Fibroblast of lung (primary cell): ENCODE measurements around the gene MAJIN. TPM values are rescaled to one million over a fixed set of nuclear protein-coding genes. Genes with fewer than 3 reads are reported as not detected.
A peak's percentile ranks its signal among the peaks of the same experiment; 100 is the strongest.

Source experiments
- DNase-seq, 2 donors: peaks; one replicate each; pipeline versions ENCODE4 v3.0.0 to v3.0.0-alpha.2; 2010; ENCODE audit warnings: low read depth in 2 of 2
- H2AFZ ChIP-seq: 2 replicates; pipeline ENCODE4 v1.5.1; 2012; ENCODE audit warnings: low read length, control low read depth, inconsistent platforms
- H3K27ac ChIP-seq: 2 replicates; pipeline ENCODE4 v1.5.1; 2011; ENCODE audit warnings: low read length, control low read depth; ENCODE audit not compliant: insufficient read depth
- H3K27me3 ChIP-seq: 2 replicates; pipeline ENCODE4 v1.5.1; 2011; ENCODE audit warnings: mild to moderate bottlenecking, low read length; ENCODE audit not compliant: control insufficient read depth, insufficient read depth
- H3K36me3 ChIP-seq: 2 replicates; pipeline ENCODE4 v1.5.1; 2011; ENCODE audit warnings: low read length; ENCODE audit not compliant: control insufficient read depth, insufficient read depth
- H3K4me1 ChIP-seq: 2 replicates; pipeline ENCODE4 v1.5.1; 2011; ENCODE audit warnings: low read length; ENCODE audit not compliant: control insufficient read depth, insufficient read depth; ENCODE audit errors: extremely low read depth
- H3K4me2 ChIP-seq: 2 replicates; pipeline ENCODE4 v1.5.1; 2011; ENCODE audit warnings: low read length, control low read depth; ENCODE audit not compliant: insufficient read depth; ENCODE audit errors: extremely low read depth
- H3K4me3 ChIP-seq, 4 experiments: fragments of 200-600 bp in 1 of 4; sonication (generic) in 1 of 4; replicated peaks in 1 of 4; 2 replicates each; pipeline ENCODE4 v1.5.1; 2011 to 2016; ENCODE audit warnings: low read length in 4 of 4, low read depth in 3 of 4, mild to moderate bottlenecking in 3 of 4, control low read depth in 2 of 4, inconsistent platforms in 1 of 4, mixed read lengths in 1 of 4; ENCODE audit not compliant: insufficient read depth in 1 of 4; ENCODE audit errors: control extremely low read depth in 1 of 4
- H3K79me2 ChIP-seq: 2 replicates; pipeline ENCODE4 v1.5.1; 2012; ENCODE audit warnings: mild to moderate bottlenecking, low read length, inconsistent platforms; ENCODE audit not compliant: control insufficient read depth, insufficient read depth
- H3K9ac ChIP-seq: 2 replicates; pipeline ENCODE4 v1.5.1; 2011; ENCODE audit warnings: mild to moderate bottlenecking, low read length, control low read depth; ENCODE audit not compliant: insufficient read depth
- H3K9me3 ChIP-seq: 2 replicates; pipeline ENCODE4 v1.5.1; 2012; ENCODE audit warnings: low read depth, low read length; ENCODE audit not compliant: control insufficient read depth, insufficient read depth
- H4K20me1 ChIP-seq: 2 replicates; pipeline ENCODE4 v1.5.1; 2011; ENCODE audit warnings: low read length; ENCODE audit not compliant: control insufficient read depth, insufficient read depth; ENCODE audit errors: extremely low read depth
- CTCF ChIP-seq, 2 donors: IDR thresholded peaks in 1 of 2; conservative IDR thresholded peaks in 1 of 2; 1 replicate in 1 of 2; 2 replicates in 1 of 2; pipeline ENCODE4 v1.5.1; 2011 to 2012; ENCODE audit warnings: low read length in 2 of 2, control low read depth in 1 of 2, inconsistent platforms in 1 of 2, low read depth in 1 of 2, mild to moderate bottlenecking in 1 of 2
- EZH2 ChIP-seq: IDR thresholded peaks from 2 replicates; pipeline ENCODE4 v1.5.1; 2012; ENCODE audit warnings: low read length, control low read depth, mild to moderate bottlenecking; ENCODE audit errors: missing control alignments
- polyA plus RNA-seq, 2 donors: library from polyadenylated mRNA; depleted of rRNA in 1 of 2; stranded (reverse) in 1 of 2; unstranded in 1 of 2; fragments of >200 nt; gene quantifications; 2 replicates each; pipeline ENCODE4 v1.2.1, GENCODE V29; 2011 to 2012; ENCODE audit warnings: missing spikeins in 1 of 2
- total RNA-seq: library from RNA; depleted of rRNA; stranded (reverse); fragments of >200 nt; gene quantifications from 2 replicates; pipeline ENCODE4 v1.2.1, GENCODE V29; 2014

MAJIN gene
- total and polyA plus RNA-seq, 2 donors (not counting 1 experiment from before 2014, with no cell fraction given), result not detected

- Histone ChIP-seq H3K4me1 (peaks cover 13% of the 10 kb centered on the region), H3K9ac (no peak overlapping the region), H3K4me2 (no peak overlapping the region), H2AFZ (no peak overlapping the region), H3K27me3 (no peaks in the 10 kb centered on the region), H4K20me1 (no peaks in the 10 kb centered on the region), H3K36me3 (no peaks in the 10 kb centered on the region), H3K27ac (no peak overlapping the region), H3K4me3 (no peak overlapping the region), H3K79me2 (no peaks in the 10 kb centered on the region), H3K9me3 (no peaks in the 10 kb centered on the region)
- TF ChIP-seq EZH2, result no peak
- no peak for TF ChIP-seq CTCF (conservative IDR thresholded peaks at IDR 0.05 in 1 of 2, IDR thresholded peaks at IDR 0.05 in 1 of 2; ENCODE audit: low read depth in 1 of 2, low read length in 2 of 2)
- peak; percentile 34 to 39 for DNase-seq
These were observed 31.4 kb upstream of the MAJIN start for GRCh38 chr11:65003282-65003681.

GRCh38 chr11:65002706-65003105 lies 30.8 kb upstream of the MAJIN start:
- H3K9ac ChIP-seq, result no peak overlapping the region
- H3K79me2 ChIP-seq, result no peaks in the 10 kb centered on the region
- no peak overlapping the region for H3K4me2 ChIP-seq
- TF ChIP-seq CTCF (conservative IDR thresholded peaks at IDR 0.05 in 1 of 2, IDR thresholded peaks at IDR 0.05 in 1 of 2; ENCODE audit: low read depth in 1 of 2, low read length in 2 of 2), result no peak
- no peak for TF ChIP-seq EZH2
- H2AFZ ChIP-seq, result no peak overlapping the region
- DNase-seq, result no peak
- H3K9me3 ChIP-seq, result no peaks in the 10 kb centered on the region
- no peaks in the 10 kb centered on the region for H3K27me3 ChIP-seq
- no peak overlapping the region for H3K4me3 ChIP-seq
- H3K36me3 ChIP-seq, result no peaks in the 10 kb centered on the region
- no peaks in the 10 kb centered on the region for H4K20me1 ChIP-seq
- peaks cover 10% of the 10 kb centered on the region for H3K4me1 ChIP-seq
- H3K27ac ChIP-seq, result no peak overlapping the region

GRCh38 chr11:64999478-64999877 lies 27.6 kb upstream of the MAJIN start:
- DNase-seq, result no peak
- no peak for TF ChIP-seq EZH2
- no peak for TF ChIP-seq CTCF (conservative IDR thresholded peaks at IDR 0.05 in 1 of 2, IDR thresholded peaks at IDR 0.05 in 1 of 2; ENCODE audit: low read depth in 1 of 2, low read length in 2 of 2)
- no peak overlapping the region for H3K4me3 ChIP-seq

More at GRCh38 chr11:64999478-64999877, 27.6 kb upstream of the MAJIN start:
- Histone ChIP-seq H3K27ac (no peak overlapping the region), H3K9me3 (no peaks in the 10 kb centered on the region), H3K36me3 (no peaks in the 10 kb centered on the region), H3K4me2 (no peak overlapping the region), H4K20me1 (no peaks in the 10 kb centered on the region), H2AFZ (no peak overlapping the region), H3K9ac (no peak overlapping the region), H3K79me2 (no peaks in the 10 kb centered on the region), H3K27me3 (no peaks in the 10 kb centered on the region), H3K4me1 (no peaks in the 10 kb centered on the region)
